Activated CD4-positive, alpha-beta T cell treated with anti-CD3 and anti-CD28 coated beads, Interleukin-2, amount 10 ng/mL, durations not matched to agents 7 days and 5 days (primary cell): ENCODE data around the gene SAMD14. TPM values are rescaled to one million over a fixed set of nuclear protein-coding genes. Genes with fewer than 3 reads are reported as not detected.

Experiments used
- CTCF ChIA-PET: fragments of 350-600 bp; sonication (Branson Sonifier 250); formaldehyde crosslinking; loops from one replicate; lab custom pipeline; 2021; ENCODE audit warnings: antibody characterized with exemption; lab: Charles Lee
- POLR2A ChIA-PET: fragments of 350-600 bp; sonication (Branson Sonifier 250); formaldehyde crosslinking; loops from one replicate; lab custom pipeline; 2021; ENCODE audit warnings: antibody characterized with exemption; lab: Charles Lee
- DNase-seq: peaks from one replicate; pipeline ENCODE4 v3.0.0-alpha.2; 2020
- H3K27ac Mint-ChIP-seq: one replicate; pipeline ENCODE4 v1.8.0; 2021; ENCODE audit warnings: mild to moderate bottlenecking, moderate library complexity, mixed read lengths
- H3K27me3 Mint-ChIP-seq: one replicate; pipeline ENCODE4 v1.8.0; 2021; ENCODE audit warnings: mixed read lengths
- H3K36me3 Mint-ChIP-seq: one replicate; pipeline ENCODE4 v1.8.0; 2021; ENCODE audit warnings: low read depth, mixed read lengths
- H3K4me1 Mint-ChIP-seq: one replicate; pipeline ENCODE4 v1.8.0; 2021; ENCODE audit warnings: mixed read lengths
- H3K4me3 Mint-ChIP-seq: one replicate; pipeline ENCODE4 v1.8.0; 2021; ENCODE audit warnings: mild to moderate bottlenecking, moderate library complexity, mixed read lengths
- H3K9me3 Mint-ChIP-seq: one replicate; pipeline ENCODE4 v1.8.0; 2021; ENCODE audit warnings: mixed read lengths
- total RNA-seq, 2 experiments: library from RNA; stranded (reverse); gene quantifications; one replicate each; pipeline ENCODE4 v1.2.3, GENCODE V29; 2021

The SAMD14 gene
- total RNA-seq, 2 experiments from 2014 or later: 0.07 to 0.23 TPM

GRCh38 chr17:50133028-50133768 is 3.2 kb upstream of the SAMD14 start:
- no peak for DNase-seq
- Mint-ChIP-seq H3K4me3 (no peak overlapping the region), H3K27ac (no peak overlapping the region), H3K27me3 (peaks cover 21% of the 10 kb centered on the region), H3K9me3 (no peaks in the 10 kb centered on the region), H3K36me3 (peaks cover 40% of the 10 kb centered on the region), H3K4me1 (peaks cover 24% of the 10 kb centered on the region)
- CTCF ChIA-PET: interaction anchor here (0.5 to 1.7 kb wide), 4 partner anchors 10 to 39 kb away, joined by 3 to 7 read pairs (median 4); partner anchors contain the start of genes PDK2 and PPP1R9B
- POLR2A ChIA-PET: no interaction called here

DNA sequence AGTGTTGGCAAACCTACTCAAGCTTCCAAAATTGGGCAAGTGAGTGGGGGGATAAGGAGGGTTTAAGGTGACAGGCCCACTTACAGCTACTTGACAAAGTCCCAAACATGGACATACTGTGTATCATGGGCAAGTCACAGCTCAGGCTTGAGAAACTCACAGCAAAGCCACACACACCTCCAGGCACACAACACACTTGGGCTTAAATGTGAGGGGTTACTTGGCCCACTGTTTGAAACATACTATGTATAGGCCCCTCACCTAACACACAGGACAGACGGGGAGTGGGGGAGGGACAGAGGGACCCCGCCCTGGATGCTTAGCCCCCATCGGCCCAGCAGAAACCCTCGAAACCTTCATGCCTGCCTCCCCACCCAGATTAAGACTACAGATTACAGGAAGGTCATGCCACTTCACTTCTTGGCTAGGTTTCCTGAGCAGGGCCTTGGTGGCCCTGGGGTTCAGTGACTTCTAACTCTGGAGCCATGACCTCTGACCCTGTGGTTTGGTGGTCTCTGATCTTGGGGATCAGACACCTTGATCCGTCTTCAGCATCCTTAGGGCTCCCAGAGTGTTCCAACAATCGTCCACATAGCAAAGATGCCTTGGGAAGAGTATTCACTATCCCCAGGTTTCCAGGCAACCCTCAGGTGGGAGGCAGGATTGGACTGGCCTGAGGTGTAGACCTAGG is 2.3 kb upstream of the SAMD14 start:
- Mint-ChIP-seq H3K36me3 (peaks cover 30% of the 10 kb centered on the region), H3K27ac (peak overlapping the region; percentile 10), H3K9me3 (no peaks in the 10 kb centered on the region), H3K4me3 (no peak overlapping the region), H3K27me3 (peaks cover 30% of the 10 kb centered on the region), H3K4me1 (peaks cover 25% of the 10 kb centered on the region)
- DNase-seq: no peak
- CTCF ChIA-PET: interaction anchor here (1.6 to 3.1 kb wide), 3 partner anchors 14 to 38 kb away, joined by 5 to 17 read pairs (median 7); partner anchors contain the start of gene PDK2
- POLR2A ChIA-PET: no interaction called here

- DNase-seq: no peak
- Mint-ChIP-seq H3K27ac (no peak overlapping the region), H3K4me1 (peaks cover 25% of the 10 kb centered on the region), H3K36me3 (peaks cover 17% of the 10 kb centered on the region), H3K9me3 (no peaks in the 10 kb centered on the region), H3K27me3 (peaks cover 32% of the 10 kb centered on the region), H3K4me3 (peak overlapping the region; percentile 44)
- CTCF ChIA-PET: interaction anchor here (0.6 to 3.1 kb wide), 5 partner anchors 9 to 43 kb away, joined by 3 to 17 read pairs (median 4); partner anchors contain the start of gene PPP1R9B
- POLR2A ChIA-PET: interaction anchor here (0.6 kb wide), 1 partner anchor 16 kb away, joined by 5 read pairs; no protein-coding TSS in a partner anchor
These were observed 772 bp upstream of the SAMD14 start for GRCh38 chr17:50130559-50131305.

DNA sequence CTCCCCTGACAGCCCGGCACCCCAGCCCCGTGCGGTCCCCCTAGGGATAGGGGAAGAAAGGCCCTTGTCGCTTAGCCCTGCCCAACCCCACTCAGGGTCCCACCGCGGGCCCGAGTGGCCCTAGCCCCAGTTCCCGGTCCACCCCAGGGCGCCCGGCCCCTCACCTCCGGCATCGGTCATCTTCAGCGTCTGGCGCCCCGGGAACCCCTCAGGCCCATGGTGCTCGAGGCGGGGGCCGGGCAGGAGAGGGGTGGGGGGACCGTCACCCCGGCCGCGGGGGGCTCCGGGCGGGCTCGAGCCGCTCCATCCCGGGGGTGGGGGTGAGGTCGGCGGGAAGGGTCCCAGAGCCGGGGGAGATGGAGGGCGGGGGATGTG is 620 bp downstream of the SAMD14 start:
- H3K9me3 Mint-ChIP-seq: no peaks in the 10 kb centered on the region
- no peak overlapping the region for H3K27ac Mint-ChIP-seq
- H3K4me3 Mint-ChIP-seq: peak overlapping the region; percentile 51
- H3K27me3 Mint-ChIP-seq: peaks cover 37% of the 10 kb centered on the region
- POLR2A ChIA-PET: no interaction called here
- CTCF ChIA-PET: interaction anchor here (1.7 to 3.1 kb wide), 2 partner anchors 10 to 11 kb away, joined by 4 to 17 read pairs; no protein-coding TSS in a partner anchor
- peaks cover 17% of the 10 kb centered on the region for H3K36me3 Mint-ChIP-seq
- H3K4me1 Mint-ChIP-seq: peaks cover 25% of the 10 kb centered on the region
- DNase-seq: no peak

DNA sequence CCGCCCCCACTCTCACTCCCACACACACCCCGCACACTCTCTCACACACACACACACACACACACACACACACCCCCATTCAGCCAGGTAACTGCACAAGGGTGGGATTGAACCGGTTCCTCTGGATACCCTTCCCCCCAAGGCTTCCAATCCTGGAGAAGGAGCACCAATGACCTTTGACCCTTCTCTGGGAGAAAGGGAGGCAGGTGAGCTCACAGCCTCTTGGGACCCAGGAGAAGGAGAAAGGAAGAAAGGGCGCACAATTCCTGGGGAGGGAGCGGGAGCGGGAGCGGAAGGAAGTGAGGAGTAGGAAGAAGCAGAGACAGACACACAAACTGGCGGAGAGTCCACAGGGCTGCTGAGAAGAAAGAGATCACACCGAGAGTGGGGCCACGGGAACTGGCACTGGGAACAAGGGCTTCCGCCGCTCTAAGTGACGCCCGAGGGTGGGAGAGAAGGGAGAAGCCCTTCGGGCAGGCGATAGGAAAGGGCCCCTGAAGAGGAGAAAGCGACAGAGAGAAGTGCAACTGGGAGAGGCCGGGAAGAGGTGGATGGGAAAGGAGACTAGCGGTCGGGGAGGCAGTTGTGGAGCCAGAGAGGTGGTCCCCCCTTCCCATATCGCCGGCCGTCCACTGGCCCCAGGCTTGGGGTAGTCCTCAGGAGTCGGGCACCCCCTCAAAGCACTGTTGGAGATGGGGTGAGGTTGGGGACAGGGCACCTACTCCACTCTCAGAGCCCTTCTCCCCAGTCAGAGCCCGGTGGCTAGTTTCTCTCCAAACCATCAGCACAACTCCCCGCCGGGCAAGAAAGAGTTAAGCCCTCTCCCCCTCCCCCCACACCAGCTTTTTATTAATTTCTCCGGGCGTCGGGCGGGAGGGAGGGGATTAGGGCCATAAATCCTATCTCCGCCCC is 1.3 kb downstream of the SAMD14 start:
- Mint-ChIP-seq H3K27ac (no peak overlapping the region), H3K9me3 (no peaks in the 10 kb centered on the region), H3K4me3 (peak overlapping the region; percentile 50), H3K36me3 (peaks cover 17% of the 10 kb centered on the region), H3K4me1 (peaks cover 23% of the 10 kb centered on the region), H3K27me3 (peaks cover 37% of the 10 kb centered on the region)
- CTCF ChIA-PET: no interaction called here
- POLR2A ChIA-PET: no interaction called here
- no peak for DNase-seq

GRCh38 chr17:50127697-50128361 is 2.1 kb downstream of the SAMD14 start:
- Mint-ChIP-seq H3K9me3 (no peaks in the 10 kb centered on the region), H3K27ac (no peak overlapping the region), H3K36me3 (peaks cover 13% of the 10 kb centered on the region), H3K4me3 (no peak overlapping the region), H3K4me1 (peaks cover 23% of the 10 kb centered on the region), H3K27me3 (peaks cover 37% of the 10 kb centered on the region)
- no peak for DNase-seq
- CTCF ChIA-PET: interaction anchor here (2.1 kb wide), 1 partner anchor 13 kb away, joined by 6 read pairs; no protein-coding TSS in a partner anchor
- POLR2A ChIA-PET: no interaction called here

DNA sequence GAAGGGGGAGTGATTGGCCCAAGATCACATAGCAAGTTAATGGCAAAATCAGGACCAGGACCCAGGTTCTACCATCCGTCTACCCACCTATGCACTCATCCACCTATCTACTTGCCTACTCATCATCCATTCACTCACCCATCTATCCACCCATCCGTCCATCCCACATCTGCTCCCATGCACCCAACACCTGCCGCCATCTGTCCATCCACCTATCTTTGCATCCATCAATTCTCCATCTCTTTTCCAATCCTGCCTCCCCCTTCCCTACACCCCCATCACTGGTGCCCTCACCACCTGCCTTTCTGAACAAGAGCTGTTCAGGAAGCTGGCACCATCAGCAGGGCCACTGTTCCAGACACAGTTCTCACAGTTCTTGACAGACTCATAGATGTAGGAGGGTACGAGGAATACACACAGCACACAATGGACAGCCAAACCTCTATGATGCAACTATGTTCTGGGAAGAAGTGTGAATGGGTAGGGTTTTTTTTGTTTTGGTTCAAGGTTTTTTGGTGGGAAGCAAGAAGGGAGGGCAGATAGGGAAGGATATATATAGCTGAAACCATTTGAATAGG is 4.5 kb downstream of the SAMD14 start:
- Mint-ChIP-seq H3K9me3 (no peaks in the 10 kb centered on the region), H3K4me1 (peaks cover 15% of the 10 kb centered on the region), H3K36me3 (peaks cover 5% of the 10 kb centered on the region), H3K27ac (no peak overlapping the region), H3K4me3 (no peak overlapping the region), H3K27me3 (peaks cover 38% of the 10 kb centered on the region)
- ChIA-PET POLR2A (no interaction called here), CTCF (interaction anchor here (0.6 to 1.3 kb wide), 4 partner anchors 8 to 270 kb away, joined by 3 read pairs; no protein-coding TSS in a partner anchor)
- DNase-seq: no peak

GRCh38 chr17:50123649-50124349 is 6.2 kb downstream of the SAMD14 start:
- H3K4me1 Mint-ChIP-seq: peaks cover 12% of the 10 kb centered on the region
- ChIA-PET CTCF (interaction anchor here (0.8 to 2.4 kb wide), 6 partner anchors 9 to 129 kb away, joined by 3 to 7 read pairs (median 3); no protein-coding TSS in a partner anchor), POLR2A (no interaction called here)
- H3K36me3 Mint-ChIP-seq: peaks cover 3% of the 10 kb centered on the region
- H3K27me3 Mint-ChIP-seq: peaks cover 49% of the 10 kb centered on the region
- H3K4me3 Mint-ChIP-seq: no peak overlapping the region
- H3K9me3 Mint-ChIP-seq: no peaks in the 10 kb centered on the region
- H3K27ac Mint-ChIP-seq: no peak overlapping the region
- DNase-seq: no peak

DNA sequence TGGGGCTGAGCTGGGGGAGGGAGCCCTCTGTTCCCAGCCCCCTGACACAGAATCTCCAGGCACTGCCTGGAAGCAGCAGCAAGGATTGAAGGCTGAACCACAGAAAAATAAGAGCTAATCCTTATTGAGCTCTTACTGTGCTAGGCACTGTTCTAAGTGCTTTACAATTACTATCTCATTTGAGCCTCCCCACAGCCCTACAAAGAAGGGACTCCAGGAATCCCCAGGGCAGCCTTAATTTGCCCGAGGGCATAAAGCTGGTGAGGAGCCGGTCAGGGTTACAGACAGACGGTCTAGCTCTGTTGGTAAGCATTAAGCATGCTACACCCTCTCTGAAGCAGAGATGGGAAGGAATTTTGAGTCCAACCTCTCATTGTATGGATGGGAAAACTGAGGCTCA is 7.0 kb downstream of the SAMD14 start:
- H3K36me3 Mint-ChIP-seq: no peaks in the 10 kb centered on the region
- DNase-seq: no peak
- H3K27ac Mint-ChIP-seq: no peak overlapping the region
- peaks cover 5% of the 10 kb centered on the region for H3K4me1 Mint-ChIP-seq
- H3K9me3 Mint-ChIP-seq: no peaks in the 10 kb centered on the region
- peaks cover 49% of the 10 kb centered on the region for H3K27me3 Mint-ChIP-seq
- CTCF ChIA-PET: interaction anchor here (0.6 to 2.4 kb wide), 8 partner anchors 10 to 1002 kb away, joined by 3 to 7 read pairs (median 3); no protein-coding TSS in a partner anchor
- no peak overlapping the region for H3K4me3 Mint-ChIP-seq
- POLR2A ChIA-PET: no interaction called here

DNA sequence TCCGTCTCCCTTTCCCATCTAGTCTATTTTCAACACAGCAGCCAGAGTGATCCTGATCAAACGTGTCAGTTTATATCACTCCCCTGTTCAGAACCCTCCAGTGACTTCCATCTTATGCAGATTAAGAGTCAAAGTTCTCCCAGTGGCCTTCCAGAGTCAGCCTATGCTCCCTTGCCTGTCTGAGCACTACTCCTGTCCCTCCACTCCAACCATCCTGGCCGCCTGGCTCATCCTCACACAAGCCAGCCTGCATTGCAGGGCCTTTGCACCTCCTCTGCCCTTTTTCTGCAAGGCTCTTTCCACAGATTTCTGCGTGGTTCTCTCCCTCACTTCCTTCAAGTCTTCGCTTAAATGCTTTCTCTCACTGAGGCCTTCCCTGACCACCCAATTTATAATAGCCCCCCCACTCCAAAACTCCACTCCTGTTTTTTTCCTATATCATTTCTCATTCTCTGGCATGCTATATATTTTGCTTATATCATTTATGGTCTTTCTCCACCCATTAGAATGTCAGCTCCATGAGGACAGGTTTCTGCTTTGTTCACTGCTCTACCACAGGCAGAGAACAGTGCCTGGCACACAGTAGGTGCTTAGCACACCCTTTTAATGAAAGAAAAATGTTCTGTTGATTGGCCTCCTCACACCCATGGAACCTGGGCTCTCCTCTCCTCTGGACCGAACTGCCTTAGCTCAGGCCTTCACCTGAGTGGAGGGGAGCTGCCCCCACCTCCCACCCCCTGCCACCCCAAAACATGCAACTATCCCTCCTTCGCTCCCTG is 9.3 kb downstream of the SAMD14 start:
- Mint-ChIP-seq H3K9me3 (no peaks in the 10 kb centered on the region), H3K4me3 (no peak overlapping the region), H3K4me1 (peaks cover 7% of the 10 kb centered on the region), H3K36me3 (no peaks in the 10 kb centered on the region), H3K27me3 (peaks cover 57% of the 10 kb centered on the region), H3K27ac (no peak overlapping the region)
- CTCF ChIA-PET: interaction anchor here (0.5 to 2.9 kb wide), 4 partner anchors 19 to 177 kb away, joined by 3 to 9 read pairs (median 4); no protein-coding TSS in a partner anchor
- no peak for DNase-seq
- POLR2A ChIA-PET: no interaction called here
